HG03025 (cell line): ENCODE results near the gene TCHP.

Experiments used
- ATAC-seq: cut with Tn5 transposase; IDR thresholded peaks from one replicate; pipeline ENCODE4 v1.9.1; 2021; ENCODE audit warnings: mild to moderate bottlenecking, moderate library complexity; ENCODE audit not compliant: unreplicated experiment, low FRiP score

Gene TCHP

GRCh38 chr12:109930028-109930800 is 30.1 kb downstream of the TCHP start:
- no peak for ATAC-seq

DNA sequence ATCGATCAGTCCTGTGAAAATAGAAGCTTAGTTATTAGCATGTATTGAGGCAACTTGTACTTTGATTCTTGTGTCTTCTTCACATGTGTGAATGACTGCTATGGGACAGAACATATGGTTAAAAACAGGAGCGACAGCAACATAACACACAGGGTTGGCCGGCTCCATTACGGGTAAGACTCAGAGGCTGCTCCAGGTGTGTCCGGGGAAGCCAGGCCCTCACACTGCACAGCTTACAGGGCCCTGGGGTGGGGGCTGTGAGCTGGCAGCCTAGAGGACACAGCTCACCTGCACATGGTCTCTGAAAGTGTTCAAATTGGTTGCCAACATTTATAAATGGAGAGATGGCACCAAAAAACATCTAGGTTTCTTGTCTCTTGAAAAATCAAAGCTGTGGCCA is 31.1 kb downstream of the TCHP start:
- no peak for ATAC-seq

- ATAC-seq = no peak
Measured at GRCh38 chr12:109932878-109933503, 32.9 kb downstream of the TCHP start.

DNA sequence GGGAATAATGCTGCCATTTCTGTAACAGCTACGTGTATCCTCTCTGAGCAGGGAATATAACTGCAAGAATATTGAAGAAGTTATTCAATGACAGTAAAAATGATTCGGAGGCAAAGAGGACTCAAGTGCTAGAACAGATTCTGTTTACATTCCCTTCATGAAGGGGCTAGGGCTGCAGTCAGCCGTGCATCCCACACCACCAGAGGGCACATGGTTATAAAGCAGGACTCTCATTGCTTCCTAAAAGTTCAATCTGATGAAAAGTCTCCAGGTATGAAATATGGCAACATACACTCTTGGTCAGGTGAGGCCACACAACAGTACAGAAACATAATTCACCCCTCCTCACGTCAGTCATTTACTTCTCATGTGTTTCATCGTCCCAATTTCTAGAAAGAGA is 34.0 kb downstream of the TCHP start:
- ATAC-seq = no peak

DNA sequence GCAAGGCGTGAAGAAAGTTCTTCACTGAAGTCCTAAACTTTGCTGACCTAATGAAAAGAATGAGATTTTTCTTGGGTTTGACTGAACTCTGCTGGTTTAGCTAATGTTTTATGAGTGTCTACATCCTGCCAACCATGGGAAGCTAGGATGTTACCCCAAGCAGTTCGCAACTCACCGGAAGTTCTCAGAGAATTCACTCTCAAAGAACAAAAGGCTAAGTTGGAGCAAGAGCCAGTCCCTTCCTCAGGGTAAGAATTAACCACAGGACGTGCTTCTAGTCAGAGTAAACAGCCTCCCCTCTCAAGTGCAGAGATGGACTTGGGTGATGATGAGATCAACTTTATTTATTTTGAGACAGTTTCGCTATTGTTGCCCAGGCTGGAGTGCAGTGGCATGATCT is 37.3 kb downstream of the TCHP start:
- ATAC-seq = no peak

DNA sequence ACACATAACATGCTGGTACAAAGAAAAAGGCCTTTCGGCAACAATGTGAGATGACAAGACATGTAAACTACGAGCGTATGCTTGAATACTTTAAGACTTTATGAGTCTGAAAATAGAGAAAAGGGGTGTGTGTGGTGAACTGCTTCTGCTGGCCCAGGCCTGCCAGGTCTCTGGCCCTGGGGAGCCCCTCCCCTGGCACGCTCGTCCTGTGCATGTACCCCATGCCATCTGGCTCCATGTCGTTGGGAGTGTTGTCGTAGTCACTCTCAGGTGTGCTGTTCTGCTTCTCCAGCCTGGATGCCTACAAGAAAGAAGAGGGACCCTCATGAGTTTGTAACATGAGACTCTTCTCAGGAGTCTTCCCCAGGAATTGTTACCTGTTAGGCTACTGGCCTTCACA is 38.9 kb downstream of the TCHP start:
- ATAC-seq = no peak

DNA sequence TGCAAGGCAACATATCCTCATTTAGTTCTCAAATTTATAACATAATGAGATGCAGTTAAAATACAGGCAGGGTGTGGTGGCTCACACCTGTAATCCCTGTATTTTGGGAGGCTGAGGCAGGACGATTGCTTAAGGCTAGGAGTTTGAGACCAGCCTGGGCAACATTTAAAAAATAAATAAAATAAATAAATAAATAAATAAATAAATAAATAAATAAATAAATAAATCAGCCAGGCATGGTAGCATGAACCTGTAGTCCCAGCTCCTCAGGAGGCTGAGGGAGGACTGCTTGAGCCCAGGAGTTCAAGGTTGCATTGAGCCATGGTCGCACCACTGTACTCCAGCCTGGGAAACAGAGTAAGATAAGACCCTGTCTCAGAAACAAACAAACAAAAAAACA is 39.4 kb downstream of the TCHP start:
- ATAC-seq = no peak

- no peak for ATAC-seq
Measured at GRCh38 chr12:109940339-109940923, 40.4 kb downstream of the TCHP start.

DNA sequence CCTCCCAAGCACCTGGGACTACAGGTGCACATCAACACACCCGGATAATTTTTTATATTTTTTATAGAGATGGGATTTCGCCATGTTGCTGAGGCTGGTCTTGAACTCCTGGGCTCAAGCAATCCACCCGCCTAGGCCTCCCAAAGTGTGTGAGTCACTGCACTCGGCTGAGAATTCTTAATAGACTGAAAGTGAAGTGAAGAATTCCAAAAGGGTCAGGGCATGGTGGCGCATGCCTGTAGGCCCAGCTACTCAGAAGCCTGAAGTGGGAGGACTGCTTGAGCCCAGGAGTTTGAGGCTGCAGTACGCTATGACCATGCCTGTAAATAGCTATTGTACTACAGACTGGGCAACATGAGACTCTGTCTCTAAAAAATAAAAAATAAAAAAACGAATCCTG is 43.7 kb downstream of the TCHP start:
- no peak for ATAC-seq

DNA sequence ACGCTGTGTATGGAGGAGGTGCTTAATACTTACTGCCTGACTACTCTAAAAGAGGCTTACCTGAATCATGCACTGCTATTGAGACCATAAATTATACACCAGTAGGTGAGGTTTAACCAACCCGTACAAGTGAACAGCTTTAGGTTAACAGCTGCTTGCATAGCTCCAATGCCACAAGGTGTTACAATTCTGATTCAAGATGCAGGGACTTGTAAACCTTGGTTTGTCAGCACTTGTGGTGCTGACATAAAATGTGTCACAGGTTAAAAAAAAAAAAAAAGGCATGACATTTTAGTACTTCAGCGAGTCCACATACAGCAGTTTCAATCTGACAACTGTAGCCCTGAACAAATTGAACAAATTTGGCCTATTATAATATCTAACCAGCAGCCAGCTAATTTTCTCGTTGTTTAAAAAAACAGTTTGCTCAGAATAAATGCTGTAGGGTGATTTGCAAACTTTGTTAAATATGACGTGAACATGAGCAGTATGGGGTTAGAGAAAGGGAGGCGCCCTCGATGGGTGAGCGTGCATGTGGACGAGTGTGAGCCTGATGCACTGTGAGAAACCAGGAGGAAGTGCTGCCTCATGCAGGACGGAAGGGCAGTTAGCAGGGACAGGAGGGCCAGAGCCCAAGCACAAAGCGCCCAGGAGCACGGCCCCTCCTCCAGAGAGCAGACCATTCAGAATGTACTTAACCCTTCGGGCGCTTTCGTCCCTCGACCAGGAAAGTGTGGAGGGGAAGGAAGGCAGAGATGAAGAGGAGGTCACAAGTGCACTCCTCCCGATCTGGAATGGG is 44.7 kb downstream of the TCHP start:
- no peak for ATAC-seq

DNA sequence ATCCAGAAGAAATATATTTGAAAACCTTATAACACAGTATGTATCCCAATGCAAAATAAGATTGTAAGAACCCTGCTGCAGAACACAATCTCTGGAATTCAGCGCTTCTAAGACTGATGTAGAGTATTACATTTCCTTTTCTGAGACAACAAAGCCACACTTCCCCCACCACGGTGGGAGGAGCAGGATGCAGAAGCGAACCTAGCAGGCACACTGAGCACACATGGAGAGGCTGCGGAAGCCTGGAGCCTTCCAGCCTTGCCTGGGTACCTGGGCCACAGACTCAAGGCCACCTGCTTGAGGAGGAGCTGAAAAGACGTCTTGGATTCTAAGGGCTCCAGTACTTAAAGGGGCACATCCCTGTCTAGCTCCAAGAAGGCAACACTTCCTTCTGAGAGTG is 46.4 kb downstream of the TCHP start:
- no peak for ATAC-seq

- ATAC-seq = no peak
Measured at GRCh38 chr12:109946913-109947312, 46.8 kb downstream of the TCHP start.

DNA sequence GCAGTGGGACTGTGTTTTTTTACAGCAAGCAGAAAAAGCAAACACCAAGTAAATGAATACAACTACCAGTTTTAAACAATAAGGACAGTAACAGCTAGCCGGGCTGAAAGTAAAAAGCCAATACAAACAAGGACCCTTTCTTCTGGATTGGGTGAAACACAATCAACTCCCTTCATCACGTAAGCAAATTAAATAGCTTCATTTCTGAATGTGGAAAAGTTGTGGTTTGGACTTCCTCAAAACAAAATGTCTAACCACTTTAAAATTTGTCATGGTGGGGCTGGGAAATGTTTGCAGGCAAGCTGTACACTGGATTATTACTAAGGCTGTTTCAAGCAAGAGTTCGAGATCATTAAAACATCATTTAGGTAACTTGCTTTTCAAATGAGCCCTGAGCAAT is 47.4 kb downstream of the TCHP start:
- ATAC-seq = no peak

- ATAC-seq = no peak
Measured at GRCh38 chr12:109948368-109948767, 48.3 kb downstream of the TCHP start.

- ATAC-seq = no peak
Measured at GRCh38 chr12:109949089-109949488, 49.0 kb downstream of the TCHP start.

DNA sequence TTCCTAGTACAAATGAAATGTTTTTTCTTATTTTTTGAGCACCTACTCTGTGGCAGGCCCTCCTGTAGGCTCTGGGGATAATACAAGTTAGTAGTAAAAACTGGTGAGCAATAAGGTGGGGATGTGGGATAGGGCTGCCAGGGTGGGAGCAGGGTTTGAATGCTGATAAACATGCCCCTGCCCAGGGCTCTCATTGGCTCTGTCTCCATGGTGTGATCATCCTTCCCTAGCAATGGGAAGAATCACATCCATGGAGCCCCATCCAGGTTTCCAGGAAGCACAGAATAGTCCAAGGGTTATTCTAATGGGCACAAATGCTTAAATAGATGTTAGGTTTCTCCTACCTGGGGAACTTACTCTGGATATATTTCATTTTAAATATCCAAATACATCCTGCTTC is 50.6 kb downstream of the TCHP start:
- no peak for ATAC-seq

DNA sequence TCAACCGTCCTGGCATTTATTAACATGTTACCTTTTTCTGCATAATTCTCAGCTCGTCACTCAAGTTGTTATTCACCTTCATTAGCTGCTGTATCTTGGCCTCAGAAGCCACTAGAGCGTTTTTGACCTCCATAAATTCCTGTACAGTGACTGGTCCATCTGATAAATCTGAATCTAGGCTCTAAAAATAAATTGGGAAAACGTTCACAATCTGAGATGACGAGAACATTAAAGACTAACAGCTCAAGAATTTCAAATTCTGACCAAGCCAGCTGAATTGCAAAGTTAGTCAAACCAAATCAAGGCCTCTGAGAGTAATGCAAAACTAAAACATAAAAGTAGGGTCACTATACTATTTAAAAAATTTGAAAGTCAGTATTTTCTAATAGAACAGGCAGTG is 51.1 kb downstream of the TCHP start:
- ATAC-seq = no peak

DNA sequence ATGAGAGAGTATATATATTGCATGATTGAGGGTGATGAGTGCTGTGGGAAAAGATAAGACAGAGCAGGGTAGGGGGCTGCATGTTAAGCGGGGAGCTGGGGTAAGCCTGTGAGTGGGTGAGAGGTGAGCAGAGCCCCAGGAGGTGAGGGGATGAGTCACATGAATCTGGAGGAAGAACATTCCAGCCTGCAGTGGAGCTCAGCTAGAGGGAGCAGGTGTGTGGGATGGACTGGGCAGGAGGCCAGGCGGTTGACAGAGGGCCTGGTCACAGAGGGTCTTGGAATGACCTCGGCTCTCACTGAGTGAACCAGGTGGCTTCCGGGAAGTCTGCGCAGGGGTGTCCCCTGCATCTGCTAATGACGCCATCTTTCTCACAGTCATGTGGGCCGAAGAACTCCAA is 51.7 kb downstream of the TCHP start:
- no peak for ATAC-seq

- ATAC-seq = no peak
Measured at GRCh38 chr12:109952160-109952858, 52.2 kb downstream of the TCHP start.

DNA sequence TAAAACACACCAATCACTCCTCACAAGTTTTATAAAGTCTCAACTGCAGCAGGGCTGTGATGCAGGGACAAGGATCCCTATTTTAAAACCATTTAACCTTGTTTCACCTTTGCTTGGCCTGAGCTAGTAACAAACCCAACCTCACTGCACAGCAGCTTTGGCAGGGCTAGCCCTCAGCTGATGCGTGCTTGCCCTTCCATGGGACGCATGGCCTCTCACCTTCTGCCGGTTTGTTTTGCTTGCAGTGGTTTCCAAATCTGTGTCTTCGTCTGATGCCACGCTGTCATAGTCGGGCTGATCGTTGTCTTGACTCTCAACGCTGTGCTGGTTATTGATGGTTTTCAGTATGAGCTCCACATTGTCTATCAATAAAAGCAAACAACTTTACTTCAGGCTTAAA is 52.8 kb downstream of the TCHP start:
- ATAC-seq = no peak

- ATAC-seq = no peak
Measured at GRCh38 chr12:109953656-109954055, 53.6 kb downstream of the TCHP start.
